ENCODE measurements around the gene SAMD8. TPM values are rescaled to one million over a fixed set of nuclear protein-coding genes. Genes with fewer than 3 reads are reported as not detected.
"Not testable (repeated sequence)": the region's sequence is repeated elsewhere in the genome, so short reads cannot be mapped to it uniquely, and the experiment has no call there.

SAMD8 gene
- total and polyA plus RNA-seq, 10 of the 15 experiments (the other 5 are each of a cell fraction or from before 2014, with no cell fraction given): 2.8 to 26.0 (median 9.3) TPM

DNA sequence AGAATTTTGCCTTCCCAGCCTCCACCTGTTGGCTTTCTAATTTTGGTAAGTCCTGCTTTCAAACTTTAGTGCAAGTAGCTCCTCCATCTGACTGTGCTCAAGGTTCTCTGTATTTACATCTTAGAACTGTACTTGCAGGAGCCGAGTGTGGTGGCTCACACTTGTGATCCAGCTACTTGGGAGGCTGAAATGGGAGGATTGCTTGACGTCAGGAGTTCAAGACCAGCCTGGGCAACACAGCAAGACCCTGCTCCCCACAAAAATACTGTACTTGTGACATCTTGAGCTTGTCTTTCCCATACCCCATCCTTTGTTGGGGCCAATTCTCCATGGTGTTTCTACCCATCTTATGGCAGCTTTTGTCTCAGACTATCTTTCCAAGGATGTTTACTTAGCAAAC, 94.5 kb downstream of the SAMD8 start (continued):
- TF ChIP-seq ZZZ3 (IDR thresholded peaks at IDR 0.05; ENCODE audit: control insufficient read depth, insufficient read length, low read depth) (no peak), RELA (IDR thresholded peaks at IDR 0.05; ENCODE audit: borderline replicate concordance, partially characterized antibody) (no peak)

DNA sequence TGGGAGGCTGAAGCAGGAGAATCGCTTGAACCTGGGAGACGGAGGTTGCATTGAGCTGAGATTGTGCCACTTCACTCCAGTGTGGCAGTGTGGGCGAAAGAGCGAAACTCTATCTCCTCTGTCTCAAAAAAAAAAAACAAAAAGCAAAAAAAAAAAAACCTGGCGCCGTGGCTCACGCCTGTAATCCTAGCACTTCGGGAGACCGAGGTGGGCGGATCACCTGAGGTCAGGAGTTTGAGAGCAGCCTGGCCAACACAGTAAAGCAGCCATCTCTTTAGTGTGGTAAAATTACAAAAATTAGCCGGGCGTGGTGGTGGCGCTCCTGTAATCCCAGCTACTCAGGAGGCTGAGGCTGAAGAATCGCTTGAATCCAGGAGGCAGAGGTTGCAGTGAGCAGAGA, 95.2 kb downstream of the SAMD8 start:
- H3K9ac ChIP-seq (ENCODE audit: control insufficient read depth, insufficient read depth, low read length); H3K4me3 ChIP-seq; H3K9me3 ChIP-seq (replicated peaks; ENCODE audit: control insufficient read depth, insufficient read depth, low read length); DNase-seq (ENCODE audit: low read depth, low spot score); H3K4me2 ChIP-seq (ENCODE audit: control insufficient read depth, insufficient read depth); ATAC-seq; H3K36me3 ChIP-seq (ENCODE audit: control insufficient read depth in 2 of 2, insufficient read depth in 2 of 2, low read length in 1 of 2); H4K20me1 ChIP-seq (ENCODE audit: control insufficient read depth, insufficient read depth); intact Hi-C loops (cut with micrococcal nuclease; ENCODE audit: unreplicated experiment); BruUV-seq (replicated peaks); H3K27ac ChIP-seq (ENCODE audit: control insufficient read depth, insufficient read depth); H2AFZ ChIP-seq (ENCODE audit: control insufficient read depth, low read depth, low read length); in situ Hi-C loops (cut with MboI); H3K4me1 ChIP-seq (ENCODE audit: control insufficient read depth, insufficient read depth, low read length); H3K27me3 ChIP-seq (replicated peaks in 1 of 2; ENCODE audit: control insufficient read depth in 2 of 2, insufficient read depth in 2 of 2, low read length in 1 of 2); FAIRE-seq: not testable (repeated sequence)
- 98% methylated on average over 12 of the region's 14 CpGs for WGBS (ENCODE audit: insufficient coverage, insufficient replicate concordance, low lambda C conversion rate, missing lambda C conversion rate)
- ChIA-PET SMC1A (ENCODE audit: uncharacterized antibody, unreplicated experiment) (interaction anchor here (1.5 kb wide), 1 partner anchor 19 kb away, joined by 4 read pairs; no protein-coding TSS in a partner anchor), POLR2A (interaction anchor here (1.0 kb wide), 1 partner anchor 46 kb away, joined by 4 read pairs; no protein-coding TSS in a partner anchor), CTCF (interaction anchor here (0.7 to 3.6 kb wide), 6 partner anchors 11 to 28 kb away, joined by 3 to 16 read pairs (median 4); no protein-coding TSS in a partner anchor), RAD21 (ENCODE audit: unreplicated experiment) (interaction anchor here (1.9 kb wide), 1 partner anchor 19 kb away, joined by 5 read pairs; no protein-coding TSS in a partner anchor)
- peaks cover 12% of the 10 kb centered on the region for H3K79me2 ChIP-seq (ENCODE audit: control insufficient read depth, insufficient read depth, low read length)

DNA sequence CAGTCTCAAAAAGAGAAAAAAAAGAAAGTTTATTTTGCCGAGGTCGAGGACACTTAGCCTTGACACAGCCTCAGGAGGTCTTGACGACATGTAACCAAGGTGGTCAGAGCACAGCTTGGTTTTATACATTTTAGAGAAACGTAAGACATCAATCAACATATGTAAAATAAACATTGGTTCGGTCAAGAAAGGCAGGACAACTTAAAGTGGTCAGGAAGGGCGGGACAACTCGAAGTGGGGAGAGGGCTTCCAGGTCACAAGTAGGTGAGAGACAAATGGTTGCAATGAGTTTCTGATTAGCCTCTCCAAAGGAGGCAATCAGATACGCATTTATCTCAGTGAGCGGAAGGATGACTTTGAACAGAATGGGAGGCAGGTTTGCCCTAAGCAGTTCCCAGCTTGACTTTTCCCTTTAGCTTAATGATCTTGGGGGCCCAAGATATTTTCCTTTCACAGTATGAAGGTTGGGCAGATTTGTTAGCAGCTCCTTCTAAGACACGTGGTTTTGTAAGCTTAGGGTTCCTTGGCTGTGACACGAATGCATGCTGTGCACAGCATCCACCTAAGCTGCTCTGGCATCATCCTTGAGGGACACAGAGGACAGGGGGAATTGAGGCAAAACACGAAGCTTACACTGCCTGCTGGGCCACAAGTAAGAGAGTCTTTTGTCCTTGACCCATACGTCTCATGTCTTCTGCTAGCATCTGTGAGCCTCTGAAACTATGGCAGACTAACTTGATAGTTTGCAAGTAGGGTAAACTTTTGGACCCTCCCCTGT, 95.8 kb downstream of the SAMD8 start:
- Histone ChIP-seq H2AFZ (ENCODE audit: control insufficient read depth, low read depth, low read length) (no peak overlapping the region), H4K20me1 (ENCODE audit: control insufficient read depth, insufficient read depth) (no peaks in the 10 kb centered on the region), H3K4me3 (no peak overlapping the region), H3K9ac (ENCODE audit: control insufficient read depth, insufficient read depth, low read length) (no peak overlapping the region), H3K9me3 (replicated peaks; ENCODE audit: control insufficient read depth, insufficient read depth, low read length) (no peaks in the 10 kb centered on the region), H3K4me1 (ENCODE audit: control insufficient read depth, insufficient read depth, low read length) (0 out of 2 replicates have a peak, but pooled peaks cover 3% of the 10 kb centered on the region), H3K79me2 (ENCODE audit: control insufficient read depth, insufficient read depth, low read length) (peaks cover 19% of the 10 kb centered on the region), H3K27me3 (replicated peaks in 1 of 2; ENCODE audit: control insufficient read depth in 2 of 2, insufficient read depth in 2 of 2, low read length in 1 of 2) (no peaks in the 10 kb centered on the region), H3K27ac (ENCODE audit: control insufficient read depth, insufficient read depth) (no peak overlapping the region), H3K4me2 (ENCODE audit: control insufficient read depth, insufficient read depth) (no peak overlapping the region), H3K36me3 (ENCODE audit: control insufficient read depth in 2 of 2, insufficient read depth in 2 of 2, low read length in 1 of 2) (no peaks in the 10 kb centered on the region)
- no peak for FAIRE-seq
- SMC1A ChIA-PET (ENCODE audit: uncharacterized antibody, unreplicated experiment): interaction anchor here (0.9 kb wide), 1 partner anchor 11 kb away, joined by 3 read pairs; no protein-coding TSS in a partner anchor
- ATAC-seq: no peak
- BruUV-seq (replicated peaks): no TSS peak
- in situ Hi-C loops (cut with MboI) (no loop called here), intact Hi-C loops (cut with micrococcal nuclease; ENCODE audit: unreplicated experiment) (no loop called here)
- POLR2A ChIA-PET: interaction anchor here (1.0 kb wide), 1 partner anchor 47 kb away, joined by 4 read pairs; no protein-coding TSS in a partner anchor
- 76% methylated on average over 13 of the region's 13 CpGs for WGBS (ENCODE audit: insufficient coverage, insufficient replicate concordance, low lambda C conversion rate, missing lambda C conversion rate)
- no peak for DNase-seq (ENCODE audit: low read depth, low spot score)
- RAD21 ChIA-PET (ENCODE audit: unreplicated experiment): interaction anchor here (1.9 kb wide), 1 partner anchor 20 kb away, joined by 5 read pairs; no protein-coding TSS in a partner anchor
- CTCF ChIA-PET: interaction anchor here (0.6 to 3.6 kb wide), 5 partner anchors 12 to 1000 kb away, joined by 3 to 10 read pairs (median 3); no protein-coding TSS in a partner anchor
- TF ChIP-seq RCOR1 (conservative IDR thresholded peaks at IDR 0.05; ENCODE audit: low read depth, low read length) (no peak), KAT2A (conservative IDR thresholded peaks at IDR 0.05; ENCODE audit: control insufficient read depth, low read depth, low read length) (no peak), EED (IDR thresholded peaks at IDR 0.05; ENCODE audit: low read depth) (no peak), YY1 (IDR thresholded peaks at IDR 0.05; ENCODE audit: low read depth, low read length) (no peak), NRF1 (conservative IDR thresholded peaks at IDR 0.05; ENCODE audit: low read depth, low read length) (no peak)
- TF ChIP-seq, protein P1, sequence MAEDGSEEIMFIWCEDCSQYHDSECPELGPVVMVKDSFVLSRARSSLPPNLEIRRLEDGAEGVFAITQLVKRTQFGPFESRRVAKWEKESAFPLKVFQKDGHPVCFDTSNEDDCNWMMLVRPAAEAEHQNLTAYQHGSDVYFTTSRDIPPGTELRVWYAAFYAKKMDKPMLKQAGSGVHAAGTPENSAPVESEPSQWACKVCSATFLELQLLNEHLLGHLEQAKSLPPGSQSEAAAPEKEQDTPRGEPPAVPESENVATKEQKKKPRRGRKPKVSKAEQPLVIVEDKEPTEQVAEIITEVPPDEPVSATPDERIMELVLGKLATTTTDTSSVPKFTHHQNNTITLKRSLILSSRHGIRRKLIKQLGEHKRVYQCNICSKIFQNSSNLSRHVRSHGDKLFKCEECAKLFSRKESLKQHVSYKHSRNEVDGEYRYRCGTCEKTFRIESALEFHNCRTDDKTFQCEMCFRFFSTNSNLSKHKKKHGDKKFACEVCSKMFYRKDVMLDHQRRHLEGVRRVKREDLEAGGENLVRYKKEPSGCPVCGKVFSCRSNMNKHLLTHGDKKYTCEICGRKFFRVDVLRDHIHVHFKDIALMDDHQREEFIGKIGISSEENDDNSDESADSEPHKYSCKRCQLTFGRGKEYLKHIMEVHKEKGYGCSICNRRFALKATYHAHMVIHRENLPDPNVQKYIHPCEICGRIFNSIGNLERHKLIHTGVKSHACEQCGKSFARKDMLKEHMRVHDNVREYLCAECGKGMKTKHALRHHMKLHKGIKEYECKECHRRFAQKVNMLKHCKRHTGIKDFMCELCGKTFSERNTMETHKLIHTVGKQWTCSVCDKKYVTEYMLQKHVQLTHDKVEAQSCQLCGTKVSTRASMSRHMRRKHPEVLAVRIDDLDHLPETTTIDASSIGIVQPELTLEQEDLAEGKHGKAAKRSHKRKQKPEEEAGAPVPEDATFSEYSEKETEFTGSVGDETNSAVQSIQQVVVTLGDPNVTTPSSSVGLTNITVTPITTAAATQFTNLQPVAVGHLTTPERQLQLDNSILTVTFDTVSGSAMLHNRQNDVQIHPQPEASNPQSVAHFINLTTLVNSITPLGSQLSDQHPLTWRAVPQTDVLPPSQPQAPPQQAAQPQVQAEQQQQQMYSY (CRISPR knock-in tag; IDR thresholded peaks at IDR 0.05): no peak

All from GM12878 (cell line).